Activated gamma-delta T cell treated with anti-CD3 and anti-CD28 coated beads, Interleukin-2, amount 50 U/mL, for 16 hours (primary cell): Measurements from ENCODE around the gene DHCR7.

Source experiments
- DNase-seq: peaks from one replicate; pipeline ENCODE4 v3.0.0-alpha.2; 2020; ENCODE audit warnings: low read depth

The DHCR7 gene

GRCh38 chr11:71477641-71478527 lies 29.7 kb upstream of the DHCR7 start:
- no peak for DNase-seq

GRCh38 chr11:71476926-71477640 lies 28.9 kb upstream of the DHCR7 start:
- no peak for DNase-seq

GRCh38 chr11:71476031-71476430 lies 27.8 kb upstream of the DHCR7 start:
- no peak for DNase-seq

- DNase-seq: no peak
These were observed 26.7 kb upstream of the DHCR7 start for GRCh38 chr11:71474771-71475483.

- no peak for DNase-seq
These were observed 26.1 kb upstream of the DHCR7 start for GRCh38 chr11:71474141-71474770.

GRCh38 chr11:71473793-71474080 lies 25.5 kb upstream of the DHCR7 start:
- no peak for DNase-seq

- no peak for DNase-seq
These were observed 25.0 kb upstream of the DHCR7 start for GRCh38 chr11:71472941-71473792.

- no peak for DNase-seq
These were observed 24.2 kb upstream of the DHCR7 start for GRCh38 chr11:71472357-71472885.

- no peak for DNase-seq
These were observed 22.8 kb upstream of the DHCR7 start for GRCh38 chr11:71470946-71471345.

GRCh38 chr11:71467164-71467563 lies 19.0 kb upstream of the DHCR7 start:
- DNase-seq: no peak

GRCh38 chr11:71466358-71466757 lies 18.2 kb upstream of the DHCR7 start:
- no peak for DNase-seq

- DNase-seq: no peak
These were observed 16.9 kb upstream of the DHCR7 start for GRCh38 chr11:71465054-71465453.

GRCh38 chr11:71463331-71464211 lies 15.4 kb upstream of the DHCR7 start:
- DNase-seq: no peak

- DNase-seq: no peak
These were observed 14.5 kb upstream of the DHCR7 start for GRCh38 chr11:71462726-71463125.

- DNase-seq: no peak
These were observed 13.5 kb upstream of the DHCR7 start for GRCh38 chr11:71461696-71462095.

GRCh38 chr11:71459767-71460320 lies 11.7 kb upstream of the DHCR7 start:
- DNase-seq: no peak

- no peak for DNase-seq
These were observed 11.0 kb upstream of the DHCR7 start for GRCh38 chr11:71459076-71459766.

GRCh38 chr11:71458146-71459070 lies 10.2 kb upstream of the DHCR7 start:
- no peak for DNase-seq
